IMR-90 (cell line): Measurements from ENCODE around the gene DDA1. TPM values are rescaled to one million over a fixed set of nuclear protein-coding genes. Genes with fewer than 3 reads are reported as not detected.

Experiments
- ATAC-seq: fragments of 200-7000 bp; cut with Tn5 transposase; 2 replicates; pipeline ENCODE4 v1.9.1; 2020; ENCODE audit warnings: low read depth, mild to moderate bottlenecking, moderate library complexity
- BruUV-seq: library from RNA; stranded (reverse); fragments of 400-500 nt; replicated peaks from 2 replicates; lab custom pipeline; 2021; lab: Mats Ljungman, UMichigan
- CTCF ChIA-PET: fragments of 300-600 bp; formaldehyde crosslinking; extraction: SDS; loops from one replicate; lab custom pipeline; 2021; ENCODE audit warnings: antibody characterized with exemption; lab: Yijun Ruan, JAX
- POLR2A ChIA-PET: fragments of 300-600 bp; sonication (Branson Sonifier 250); formaldehyde crosslinking; loops from one replicate; lab custom pipeline; 2022; ENCODE audit warnings: antibody characterized with exemption; ENCODE audit not compliant: unreplicated experiment; lab: Charles Lee
- DNase-seq: peaks from one replicate; pipeline ENCODE4 v3.0.0; 2013
- H2AFZ ChIP-seq: replicated peaks from 2 replicates; pipeline ENCODE3; 2013; ENCODE audit warnings: low read length, mild to moderate bottlenecking; ENCODE audit not compliant: poor library complexity
- H2AK5ac ChIP-seq: 2 replicates; pipeline ENCODE4 v1.6.1; 2013; ENCODE audit warnings: low read depth, low read length, inconsistent platforms
- H2AK9ac ChIP-seq: replicated peaks from 2 replicates; pipeline ENCODE3; 2013; ENCODE audit warnings: mild to moderate bottlenecking, low read depth, low read length, moderate library complexity; ENCODE audit not compliant: poor library complexity
- H2BK120ac ChIP-seq: 2 replicates; pipeline ENCODE4 v1.6.1; 2013; ENCODE audit warnings: low read depth, low read length, inconsistent platforms
- H2BK15ac ChIP-seq: 3 replicates; pipeline ENCODE4 v1.6.1; 2013; ENCODE audit warnings: low read depth, low read length, inconsistent platforms
- H2BK20ac ChIP-seq: 2 replicates; pipeline ENCODE4 v1.6.1; 2013; ENCODE audit warnings: low read depth, mild to moderate bottlenecking, inconsistent platforms, low read length, moderate library complexity
- H2BK5ac ChIP-seq: 2 replicates; pipeline ENCODE4 v1.6.1; 2013; ENCODE audit warnings: mild to moderate bottlenecking, low read depth, low read length, inconsistent platforms; ENCODE audit not compliant: poor library complexity, severe bottlenecking
- H3K14ac ChIP-seq: replicated peaks from 2 replicates; pipeline ENCODE4 v1.6.1; 2013; ENCODE audit warnings: low read depth, low read length, inconsistent platforms
- H3K18ac ChIP-seq: 2 replicates; pipeline ENCODE4 v1.6.1; 2013; ENCODE audit warnings: low read depth, low read length, control low read depth
- H3K23ac ChIP-seq: 2 replicates; pipeline ENCODE4 v1.6.1; 2013; ENCODE audit warnings: low read depth, low read length, inconsistent platforms
- H3K27ac ChIP-seq: 2 replicates; pipeline ENCODE4 v1.5.1; 2013; ENCODE audit warnings: mild to moderate bottlenecking, control low read depth, low read length; ENCODE audit not compliant: insufficient read depth
- H3K27me3 ChIP-seq: 2 replicates; pipeline ENCODE4 v1.6.1; 2013; ENCODE audit warnings: low read length; ENCODE audit not compliant: control insufficient read depth, insufficient read depth
- H3K36me3 ChIP-seq: 2 replicates; pipeline ENCODE4 v1.6.1; 2013; ENCODE audit warnings: low read length, mixed read lengths; ENCODE audit not compliant: control insufficient read depth, insufficient read depth
- H3K4ac ChIP-seq: 2 replicates; pipeline ENCODE4 v1.6.1; 2013; ENCODE audit warnings: low read depth, low read length, inconsistent platforms
- H3K4me1 ChIP-seq: 2 replicates; pipeline ENCODE4 v1.6.1; 2013; ENCODE audit warnings: low read length, mixed read lengths; ENCODE audit not compliant: control insufficient read depth, insufficient read depth
- H3K4me2 ChIP-seq: 2 replicates; pipeline ENCODE4 v1.6.1; 2013; ENCODE audit warnings: low read depth, mild to moderate bottlenecking, control low read depth, low read length, moderate library complexity
- H3K4me3 ChIP-seq: 2 replicates; pipeline ENCODE4 v1.5.1; 2013; ENCODE audit warnings: low read depth, mild to moderate bottlenecking, control low read depth, low read length, moderate library complexity; ENCODE audit not compliant: insufficient read depth
- H3K56ac ChIP-seq: 2 replicates; pipeline ENCODE4 v1.6.1; 2013; ENCODE audit warnings: low read length, inconsistent platforms; ENCODE audit not compliant: insufficient read depth; ENCODE audit errors: extremely low read depth
- H3K79me1 ChIP-seq, 2 experiments: 2 replicates each; pipeline ENCODE4 v1.6.1; 2013; ENCODE audit warnings: low read length in 2 of 2, inconsistent platforms in 1 of 2, low read depth in 1 of 2
- H3K9ac ChIP-seq: 2 replicates; pipeline ENCODE4 v1.6.1; 2013; ENCODE audit warnings: low read depth, low read length, control low read depth
- H3K9me1 ChIP-seq: 2 replicates; pipeline ENCODE4 v1.6.1; 2013; ENCODE audit warnings: low read length, inconsistent platforms; ENCODE audit not compliant: insufficient read depth
- H3K9me3 ChIP-seq: 2 replicates; pipeline ENCODE4 v1.6.1; 2013; ENCODE audit warnings: low read length; ENCODE audit not compliant: control insufficient read depth, insufficient read depth
- H4K20me1 ChIP-seq: 2 replicates; pipeline ENCODE4 v1.6.1; 2013; ENCODE audit warnings: low read length, inconsistent platforms; ENCODE audit not compliant: insufficient read depth
- H4K5ac ChIP-seq: 2 replicates; pipeline ENCODE4 v1.6.1; 2013; ENCODE audit warnings: mild to moderate bottlenecking, low read depth, low read length, control low read depth
- H4K8ac ChIP-seq, 2 experiments: 2 replicates each; pipeline ENCODE4 v1.6.1; 2013; ENCODE audit warnings: low read depth in 2 of 2, low read length in 2 of 2, control low read depth in 1 of 2, inconsistent platforms in 1 of 2
- H4K91ac ChIP-seq: 2 replicates; pipeline ENCODE4 v1.6.1; 2013; ENCODE audit warnings: low read depth, low read length, inconsistent platforms; ENCODE audit not compliant: insufficient read depth
- MAFK ChIP-seq: IDR thresholded peaks from 2 replicates; pipeline ENCODE4 v1.6.1; 2012; ENCODE audit warnings: low read depth, low read length, improper control_type of control experiment
- MAZ ChIP-seq: IDR thresholded peaks from 2 replicates; pipeline ENCODE4 v1.6.1; 2012; ENCODE audit warnings: low read depth, mild to moderate bottlenecking, low read length, improper control_type of control experiment, moderate library complexity, borderline replicate concordance
- MXI1 ChIP-seq: IDR thresholded peaks from 2 replicates; pipeline ENCODE4 v1.6.1; 2012; ENCODE audit warnings: low read depth, mild to moderate bottlenecking, low read length, moderate library complexity, borderline replicate concordance
- NFE2L2 ChIP-seq: fragments of 150-350 bp; IDR thresholded peaks from 2 replicates; pipeline ENCODE4 v1.6.1; 2016; ENCODE audit warnings: low read depth, mild to moderate bottlenecking, low read length
- RCOR1 ChIP-seq: IDR thresholded peaks from 2 replicates; pipeline ENCODE4 v1.6.1; 2012; ENCODE audit warnings: mild to moderate bottlenecking, low read length, improper control_type of control experiment; ENCODE audit not compliant: insufficient replicate concordance
- SMC3 ChIP-seq: fragments of 150-350 bp; IDR thresholded peaks from 2 replicates; pipeline ENCODE4 v1.6.1; 2016; ENCODE audit warnings: low read depth, mild to moderate bottlenecking, antibody characterized with exemption, low read length, moderate library complexity
- WGBS, 2 experiments: methylation state at CpG; one replicate each; pipeline versions ENCODE4 v1.1.5 to v1.1.7; 2013; ENCODE audit warnings: missing lambda C conversion rate in 2 of 2; ENCODE audit not compliant: insufficient read length in 1 of 2; ENCODE audit errors: extremely low coverage in 2 of 2; 5-methylcytosine and 5-hydroxymethylcytosine counted together
- dilution Hi-C: fragments of 300-500 bp; cut with HindIII; formaldehyde crosslinking; loops from one replicate; pipeline ENCODE4 v1.14.3; 2018; ENCODE audit warnings: low sequenced_read_pairs; ENCODE audit not compliant: unreplicated experiment
- in situ Hi-C: fragments of 300-500 bp; cut with MboI; formaldehyde crosslinking; loops from 3 replicates; pipeline ENCODE4 v1.14.3; 2019; ENCODE audit warnings: low sequenced_read_pairs, inconsistent platforms, mixed read lengths
- intact Hi-C: fragments of 100-400 bp; cut with micrococcal nuclease; formaldehyde crosslinking; loops from 2 replicates; pipeline ENCODE4 v1.10.0; 2022
- polyA plus RNA-seq, 3 experiments: library from polyadenylated mRNA; depleted of rRNA; stranded (reverse); fragments of >200 nt; gene quantifications; 2 replicates each; pipeline ENCODE4 v1.2.3, GENCODE V29; 2012; ENCODE audit warnings: low replicate concordance in 1 of 3
- total RNA-seq: library from RNA; depleted of rRNA; stranded (reverse); fragments of >200 nt; gene quantifications from 2 replicates; pipeline ENCODE4 v1.2.3, GENCODE V29; 2012

The DDA1 gene
- total and polyA plus RNA-seq, 2 of the 4 experiments (the other 2 are of a cell fraction) = 33.7 to 87.2 TPM

- Histone ChIP-seq H3K4ac (no peak overlapping the region), H2BK15ac (no peak overlapping the region), H2AK5ac (no peak overlapping the region), H3K18ac (no peak overlapping the region), H4K20me1 (no peaks in the 10 kb centered on the region), H3K4me2 (no peak overlapping the region), H2BK20ac (no peak overlapping the region), H2BK5ac (no peak overlapping the region), H3K56ac (no peak overlapping the region), H3K9me3 (no peaks in the 10 kb centered on the region), H3K9me1 (no peaks in the 10 kb centered on the region), H3K4me1 (peaks cover 4% of the 10 kb centered on the region), H3K4me3 (no peak overlapping the region), H3K36me3 (peaks cover 5% of the 10 kb centered on the region; the same call in 1 of the 2 replicates), H4K8ac (no peak overlapping the region), H4K5ac (no peak overlapping the region), H3K9ac (no peak overlapping the region), H3K79me1 (peaks cover 7 to 15% of the 10 kb centered on the region in 2 experiments; a peak in 3 of 4 replicates), H4K91ac (no peak overlapping the region), H2AK9ac (no peak overlapping the region), H2BK120ac (no peak overlapping the region), H3K14ac (no peak overlapping the region), H3K27me3 (no peaks in the 10 kb centered on the region), H2AFZ (no peak overlapping the region), H3K23ac (no peak overlapping the region), H3K27ac (no peak overlapping the region)
- intact Hi-C loops = no loop called here
- ChIA-PET POLR2A (no interaction called here), CTCF (no interaction called here)
- no peak for TF ChIP-seq NFE2L2
- no peak for TF ChIP-seq SMC3
- TF ChIP-seq MAZ = no peak
- TF ChIP-seq RCOR1 = no peak
- no peak for TF ChIP-seq MAFK
- no peak for TF ChIP-seq MXI1
- BruUV-seq = TSS peak; percentile 64
- 93% methylated on average over 11 of the region's 15 CpGs; no CpG with 5 or more reads in 1 of the 2 experiments for WGBS, 2 experiments
- dilution Hi-C loops = no loop called here
- ATAC-seq (no peak), DNase-seq (no peak)
- in situ Hi-C loops = no loop called here
These were observed 32.0 kb downstream of the DDA1 start for GRCh38 chr19:17341386-17341785.
